Measurements from ENCODE around the gene IL1R1.
"Not testable (repeated sequence)": the region's sequence is repeated elsewhere in the genome, so short reads cannot be mapped to it uniquely, and the experiment has no call there.

IL1R1 gene

GRCh38 chr2:102112271-102112670, 30.3 kb upstream of the IL1R1 start:
- no peak for DNase-seq

DNA sequence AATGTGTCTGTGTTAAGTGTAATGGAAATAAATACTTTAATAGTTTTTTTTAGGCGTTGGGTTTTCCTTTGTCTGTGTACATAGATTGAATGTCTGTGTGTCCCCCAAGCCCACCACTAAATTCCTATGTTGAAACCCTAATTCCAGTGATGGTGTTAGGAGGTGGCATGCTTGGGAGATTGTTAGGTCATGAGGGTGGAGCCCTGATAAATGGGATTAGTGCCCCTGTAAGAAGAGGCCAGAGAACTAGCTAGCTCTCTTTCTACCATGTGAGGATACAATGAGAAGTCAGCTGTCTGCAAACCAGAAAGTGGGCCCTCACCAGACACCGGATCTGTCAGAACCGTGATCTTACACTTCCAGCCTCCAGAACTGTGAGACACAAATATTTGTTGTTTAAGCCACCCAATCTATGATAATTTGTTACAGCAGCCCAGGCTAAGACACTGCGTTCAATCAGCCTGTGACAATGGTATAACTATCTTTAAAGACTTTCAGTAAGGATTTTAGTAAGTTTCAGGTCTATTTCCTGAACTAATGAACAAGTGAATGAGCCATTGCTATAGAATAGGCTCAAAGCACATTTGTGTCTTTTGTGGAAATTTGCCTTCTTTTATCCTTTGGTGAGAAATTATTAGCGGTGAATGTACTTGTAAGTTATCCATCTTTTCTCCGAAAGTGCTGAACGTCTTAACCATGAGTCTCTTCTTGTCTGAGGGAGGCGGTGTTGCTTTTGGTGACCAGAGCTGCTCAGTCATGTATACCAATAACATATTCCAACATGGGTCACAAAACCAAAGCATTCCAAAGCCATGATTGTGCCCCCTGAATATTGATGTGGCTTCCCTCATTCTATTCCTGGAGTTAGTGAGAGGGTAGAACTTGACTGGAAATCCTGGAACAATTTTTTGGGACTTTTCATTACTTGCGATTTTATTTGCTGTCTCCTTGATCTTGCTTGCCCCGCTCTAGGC, 29.6 kb upstream of the IL1R1 start:
- no peak for DNase-seq

DNA sequence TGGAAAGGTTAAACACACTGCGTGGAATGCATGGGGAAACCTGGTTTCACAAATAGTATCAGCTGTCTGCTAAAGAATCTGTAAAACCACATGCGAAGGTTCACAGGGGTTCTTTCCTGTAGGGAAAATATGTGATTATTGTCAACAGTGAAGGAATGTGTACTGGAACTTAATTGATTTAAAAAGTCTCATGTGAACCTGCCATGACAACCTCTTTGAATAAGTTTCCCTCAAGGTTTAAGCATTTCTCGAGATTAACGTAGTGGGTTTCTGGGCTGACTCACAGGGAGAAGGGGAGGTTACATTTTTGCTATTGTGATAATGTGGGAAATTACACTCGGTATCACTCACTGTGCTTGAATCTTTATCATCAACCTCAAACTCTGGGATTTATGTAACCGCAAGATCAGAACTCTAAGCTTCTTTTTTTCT, 28.2 kb upstream of the IL1R1 start:
- DNase-seq, result no peak

GRCh38 chr2:102114851-102115497, 27.6 kb upstream of the IL1R1 start:
- DNase-seq, result no peak

GRCh38 chr2:102116630-102117471, 25.7 kb upstream of the IL1R1 start:
- no peak for DNase-seq

DNA sequence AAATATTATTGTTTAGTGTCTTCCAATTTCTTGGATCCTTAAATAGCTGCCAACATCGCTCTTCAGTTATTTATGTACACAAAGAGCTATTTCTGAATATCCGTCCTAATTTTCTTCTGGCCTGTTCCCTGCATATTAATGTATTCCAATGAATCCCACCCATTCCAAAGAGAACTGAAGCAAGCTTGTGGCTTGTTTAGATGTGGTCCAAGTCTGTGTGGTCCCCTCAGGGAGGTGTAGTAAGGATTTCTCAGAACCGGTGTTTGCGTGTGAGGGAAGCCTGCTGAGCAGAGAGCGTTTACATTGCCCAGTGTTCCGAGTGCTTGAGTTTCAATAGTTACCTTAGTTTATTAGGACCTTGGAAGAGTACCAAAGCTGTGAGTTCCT, 25.1 kb upstream of the IL1R1 start:
- DNase-seq, result no peak

- DNase-seq, result no peak
Measured at GRCh38 chr2:102119255-102119654, 23.3 kb upstream of the IL1R1 start.

GRCh38 chr2:102120261-102120660, 22.3 kb upstream of the IL1R1 start:
- DNase-seq, result no peak

GRCh38 chr2:102120701-102121159, 21.8 kb upstream of the IL1R1 start:
- DNase-seq, result no peak

DNA sequence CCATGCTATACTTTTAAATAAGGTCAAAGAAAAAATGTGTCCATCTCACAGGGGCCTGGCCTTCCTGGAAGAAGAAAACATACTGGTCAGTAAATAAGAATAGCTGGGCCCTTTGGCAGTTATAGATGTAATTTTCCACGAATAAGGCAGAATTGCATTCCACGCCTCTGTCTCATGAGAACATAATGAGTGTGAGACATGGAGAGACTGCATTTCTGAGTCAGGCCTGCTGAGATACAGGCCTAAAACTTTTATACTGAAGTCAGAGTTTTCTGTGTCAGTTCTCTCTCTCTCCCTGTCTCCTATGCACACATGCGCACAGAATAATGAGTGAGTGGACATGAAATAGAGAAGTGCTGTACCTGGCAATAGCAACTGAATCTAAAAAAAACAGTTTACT, 20.4 kb upstream of the IL1R1 start:
- DNase-seq, result no peak

GRCh38 chr2:102122909-102123308, 19.6 kb upstream of the IL1R1 start:
- DNase-seq, result no peak

DNA sequence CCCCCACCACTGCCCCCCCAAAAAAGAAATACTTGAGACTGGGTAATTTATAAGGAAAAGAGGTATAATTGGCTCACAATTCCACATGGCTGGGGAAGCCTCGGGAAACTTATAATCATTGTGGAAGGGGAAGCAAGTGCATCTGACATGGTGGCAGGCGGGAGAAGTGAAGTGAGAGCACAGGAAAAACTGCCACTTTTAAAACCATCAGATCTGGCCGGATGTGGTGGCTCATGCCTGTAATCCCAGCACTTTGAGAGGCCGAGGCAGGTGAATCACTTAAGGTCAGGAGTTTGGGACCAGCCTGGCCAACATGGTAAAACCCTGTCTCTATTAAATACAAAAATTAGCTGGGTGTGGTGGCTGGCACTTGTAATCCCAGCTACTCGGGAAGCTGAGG, 18.1 kb upstream of the IL1R1 start:
- not testable (repeated sequence) for DNase-seq

DNA sequence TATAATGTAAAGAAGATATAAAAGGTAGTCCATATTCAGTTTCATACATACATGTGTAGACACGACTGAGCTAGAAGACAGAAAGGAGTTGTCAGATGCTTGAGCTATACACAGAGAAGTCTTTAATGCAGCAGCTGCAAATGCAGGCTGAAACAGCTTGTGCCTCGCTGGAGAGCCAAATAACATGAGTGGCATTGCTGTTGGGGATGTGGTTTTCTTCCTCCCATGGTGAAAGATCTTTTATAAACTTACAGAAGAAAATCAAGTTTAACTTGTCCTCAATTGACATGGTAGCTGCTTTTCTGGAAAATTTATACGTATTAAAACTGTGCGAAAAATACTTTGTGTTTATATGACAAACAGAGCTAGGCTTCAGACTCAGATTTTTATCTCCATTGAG, 16.4 kb upstream of the IL1R1 start:
- no peak for DNase-seq

DNA sequence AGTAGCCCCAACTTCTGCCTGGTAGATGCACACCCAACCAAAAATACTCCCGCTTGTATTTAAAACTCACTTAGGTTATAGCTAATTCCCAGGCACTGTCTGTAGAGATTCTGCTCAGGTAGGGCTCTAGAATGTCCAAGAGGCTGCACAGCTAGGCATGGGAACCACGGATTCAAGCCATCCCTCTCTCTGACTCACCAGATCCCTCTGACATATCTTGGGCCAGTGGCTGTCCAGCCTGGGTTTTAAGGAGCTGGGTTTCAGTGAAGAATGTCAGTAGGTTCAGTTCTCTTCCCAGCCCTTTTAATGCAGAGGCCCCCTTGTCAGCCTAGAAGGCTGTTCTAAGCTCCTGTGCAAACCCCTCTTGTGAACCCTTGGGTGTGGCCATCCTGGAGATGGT, 15.9 kb upstream of the IL1R1 start:
- DNase-seq, result no peak

- no peak for DNase-seq
Measured at GRCh38 chr2:102129082-102129481, 13.5 kb upstream of the IL1R1 start.

GRCh38 chr2:102129951-102130646, 12.4 kb upstream of the IL1R1 start:
- no peak for DNase-seq

DNA sequence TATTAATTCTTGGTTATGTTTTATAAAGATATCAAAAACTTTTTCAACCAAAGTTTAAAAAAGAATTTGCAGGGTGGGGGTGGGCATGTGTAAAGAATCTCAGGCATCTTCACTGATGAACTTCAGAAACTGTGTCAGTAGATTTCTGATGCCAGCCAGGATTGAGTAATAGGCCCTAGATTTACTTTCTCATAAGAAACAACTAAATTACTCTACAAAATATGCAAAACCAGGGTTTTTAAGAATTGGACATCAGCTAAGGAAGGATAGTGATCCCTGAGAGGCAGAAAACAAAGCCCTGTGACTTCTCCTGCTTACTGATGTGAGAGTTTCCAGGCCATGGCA, 11.9 kb upstream of the IL1R1 start:
- DNase-seq, result no peak

GRCh38 chr2:102131564-102131963, 11.0 kb upstream of the IL1R1 start:
- DNase-seq, result no peak

DNA sequence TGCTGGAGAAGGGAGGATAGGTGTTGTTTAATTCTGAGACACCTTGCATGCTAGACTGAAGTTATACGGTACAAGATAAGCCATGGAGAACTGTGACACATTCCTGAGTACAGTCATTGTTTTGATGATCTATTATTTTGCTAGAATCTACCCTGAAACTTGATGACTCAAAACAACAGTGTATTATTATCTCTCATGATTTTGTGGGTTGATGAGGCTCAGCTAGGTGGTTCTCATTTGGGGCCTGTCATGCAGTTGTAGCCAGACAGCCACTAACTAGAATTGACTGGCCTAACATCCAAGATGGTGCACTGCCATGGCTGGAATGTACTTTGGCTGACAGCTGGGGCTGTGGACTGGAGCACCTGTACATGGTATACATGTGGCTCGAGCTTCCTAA, 5.4 kb upstream of the IL1R1 start:
- no peak for DNase-seq

GRCh38 chr2:102138331-102138730, 4.2 kb upstream of the IL1R1 start:
- DNase-seq, result no peak

DNA sequence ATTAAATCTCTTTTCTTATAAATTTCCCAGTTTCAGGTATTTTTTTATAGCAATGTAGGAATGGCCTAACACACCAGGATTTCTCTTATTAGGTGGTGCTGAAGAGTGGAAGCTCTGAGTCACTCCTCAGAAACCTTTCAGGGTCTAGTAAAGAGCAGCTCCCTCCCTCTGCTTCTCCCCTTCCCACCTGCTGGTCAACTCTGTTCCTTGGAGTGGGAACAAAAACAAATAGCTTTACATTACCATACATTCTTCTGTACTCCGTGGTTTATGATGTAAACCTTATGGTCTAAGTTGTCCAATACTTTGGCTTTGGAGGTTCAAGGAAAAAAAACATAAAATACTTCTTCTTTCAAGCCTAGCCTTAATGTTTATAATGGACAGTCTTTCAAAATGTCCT, 2.7 kb upstream of the IL1R1 start:
- DNase-seq, result no peak

GRCh38 chr2:102140377-102140776, 2.2 kb upstream of the IL1R1 start:
- no peak for DNase-seq
